ENCODE results near the gene BANP. TPM values are rescaled to one million over a fixed set of nuclear protein-coding genes. Genes with fewer than 3 reads are reported as not detected.
A peak's percentile ranks its signal among the peaks of the same experiment; 100 is the strongest.
"Not testable (repeated sequence)": the region's sequence is repeated elsewhere in the genome, so short reads cannot be mapped to it uniquely, and the experiment has no call there.

Gene BANP
- polyA plus RNA-seq, 6 donors from 2014 or later = 24.3 to 40.1 (median 28.5) TPM

- peaks cover 9 to 16% (median 12%) of the 10 kb centered on the region in 3 donors for H3K4me1 Mint-ChIP-seq
- ATAC-seq (ENCODE audit: low read depth in 2 of 2) (no peak), DNase-seq (no peak)
- H3K36me3 Mint-ChIP-seq = peaks cover 7 to 11% of the 10 kb centered on the region in 2 donors
- H3K9me3 Mint-ChIP-seq = no peaks in the 10 kb centered on the region
- H3K4me3 Mint-ChIP-seq = no peak overlapping the region
- H3K27me3 Mint-ChIP-seq = no peaks in the 10 kb centered on the region
- H3K27ac Mint-ChIP-seq = peak overlapping the region in 1 of 6 donors; percentile 93
Observed at GRCh38 chr16:88013766-88014251, 62.6 kb downstream of the BANP start.

GRCh38 chr16:88014252-88014781 is 63.1 kb downstream of the BANP start:
- H3K4me3 Mint-ChIP-seq = no peak overlapping the region
- DNase-seq (no peak), ATAC-seq (ENCODE audit: low read depth in 2 of 2) (no peak)
- no peaks in the 10 kb centered on the region for H3K27me3 Mint-ChIP-seq
- H3K27ac Mint-ChIP-seq = no peak overlapping the region
- no peaks in the 10 kb centered on the region for H3K9me3 Mint-ChIP-seq
- peaks cover 7 to 8% of the 10 kb centered on the region in 2 donors for H3K36me3 Mint-ChIP-seq
- H3K4me1 Mint-ChIP-seq = peaks cover 5 to 12% (median 7%) of the 10 kb centered on the region in 3 donors

- no peak overlapping the region for H3K4me3 Mint-ChIP-seq
- peaks cover 8 to 9% of the 10 kb centered on the region in 2 donors for H3K36me3 Mint-ChIP-seq
- H3K27ac Mint-ChIP-seq = peak overlapping the region in 4 of 6 donors; percentile 74 to 97 (median 78)
- no peak for DNase-seq
- ATAC-seq (ENCODE audit: low read depth in 2 of 2) = no peak
- no peaks in the 10 kb centered on the region for H3K9me3 Mint-ChIP-seq
- peaks cover 5 to 14% (median 5%) of the 10 kb centered on the region in 3 donors for H3K4me1 Mint-ChIP-seq
- H3K27me3 Mint-ChIP-seq = no peaks in the 10 kb centered on the region
Observed at GRCh38 chr16:88014954-88015805, 63.9 kb downstream of the BANP start.

- peaks cover 4 to 17% (median 5%) of the 10 kb centered on the region in 3 donors for H3K4me1 Mint-ChIP-seq
- H3K27ac Mint-ChIP-seq = peak overlapping the region in 1 of 6 donors; percentile 75
- no peaks in the 10 kb centered on the region for H3K27me3 Mint-ChIP-seq
- peaks cover 6 to 10% of the 10 kb centered on the region in 2 donors for H3K36me3 Mint-ChIP-seq
- H3K9me3 Mint-ChIP-seq = no peaks in the 10 kb centered on the region
- H3K4me3 Mint-ChIP-seq = no peak overlapping the region
- DNase-seq = no peak
- no peak for ATAC-seq (ENCODE audit: low read depth in 2 of 2)
Observed at GRCh38 chr16:88015806-88016140, 64.5 kb downstream of the BANP start.

GRCh38 chr16:88016386-88016785 is 65.2 kb downstream of the BANP start:
- not testable (repeated sequence) for H3K9me3 Mint-ChIP-seq; H3K36me3 Mint-ChIP-seq; ATAC-seq (ENCODE audit: low read depth in 2 of 2)

GRCh38 chr16:88016964-88017363 is 65.7 kb downstream of the BANP start:
- Mint-ChIP-seq H3K9me3 (no peaks in the 10 kb centered on the region), H3K27me3 (no peaks in the 10 kb centered on the region), H3K27ac (no peak overlapping the region), H3K4me1 (peaks cover 0 to 17% (median 5%) of the 10 kb centered on the region in 3 donors), H3K4me3 (no peak overlapping the region), H3K36me3 (peaks cover 0 to 6% of the 10 kb centered on the region in 2 donors)
- DNase-seq (no peak), ATAC-seq (ENCODE audit: low read depth in 2 of 2) (no peak)

More at GRCh38 chr16:88016386-88016785, 65.2 kb downstream of the BANP start:
- H3K27ac Mint-ChIP-seq = peak overlapping the region in 1 of 6 donors; percentile 28
- H3K4me3 Mint-ChIP-seq = peak overlapping the region in 1 of 8 donors; percentile 9
- H3K27me3 Mint-ChIP-seq, DNase-seq: not testable (repeated sequence)
- peaks cover 0 to 17% (median 5%) of the 10 kb centered on the region in 3 donors for H3K4me1 Mint-ChIP-seq

- no peaks in the 10 kb centered on the region for H3K9me3 Mint-ChIP-seq
- DNase-seq = no peak
- peak overlapping the region in 1 of 6 donors; percentile 36 for H3K27ac Mint-ChIP-seq
- H3K4me1 Mint-ChIP-seq = peaks cover under 1 to 17% (median 5%) of the 10 kb centered on the region in 3 donors
- H3K27me3 Mint-ChIP-seq = no peaks in the 10 kb centered on the region
- no peak overlapping the region for H3K4me3 Mint-ChIP-seq
- no peak for ATAC-seq (ENCODE audit: low read depth in 2 of 2)
- peaks cover 0 to 8% of the 10 kb centered on the region in 2 donors for H3K36me3 Mint-ChIP-seq
Observed at GRCh38 chr16:88017587-88018101, 66.4 kb downstream of the BANP start.

GRCh38 chr16:88018382-88018781 is 67.1 kb downstream of the BANP start:
- ATAC-seq (ENCODE audit: low read depth in 2 of 2); H3K4me3 Mint-ChIP-seq; H3K27me3 Mint-ChIP-seq; H3K9me3 Mint-ChIP-seq; H3K27ac Mint-ChIP-seq; DNase-seq: not testable (repeated sequence)
- peaks cover 0 to 13% of the 10 kb centered on the region in 2 donors for H3K36me3 Mint-ChIP-seq
- H3K4me1 Mint-ChIP-seq = peaks cover 5 to 17% (median 7%) of the 10 kb centered on the region in 3 donors

GRCh38 chr16:88019041-88019820 is 68.0 kb downstream of the BANP start:
- peaks cover 5 to 11% (median 7%) of the 10 kb centered on the region in 3 donors for H3K4me1 Mint-ChIP-seq
- DNase-seq; H3K27me3 Mint-ChIP-seq; ATAC-seq (ENCODE audit: low read depth in 2 of 2); H3K9me3 Mint-ChIP-seq; H3K4me3 Mint-ChIP-seq: not testable (repeated sequence)
- peak overlapping the region in 2 of 6 donors; percentile 7 to 53 for H3K27ac Mint-ChIP-seq
- peaks cover 0 to 13% of the 10 kb centered on the region in 2 donors for H3K36me3 Mint-ChIP-seq

GRCh38 chr16:88019821-88020515 is 68.7 kb downstream of the BANP start:
- H3K36me3 Mint-ChIP-seq = peaks cover 0 to 13% of the 10 kb centered on the region in 2 donors
- peak overlapping the region in 4 of 6 donors; percentile 4 to 86 (median 72) for H3K27ac Mint-ChIP-seq
- DNase-seq = no peak
- no peak overlapping the region for H3K4me3 Mint-ChIP-seq
- H3K27me3 Mint-ChIP-seq = no peaks in the 10 kb centered on the region
- ATAC-seq (ENCODE audit: low read depth in 2 of 2) = no peak
- peaks cover 7 to 10% (median 10%) of the 10 kb centered on the region in 3 donors for H3K4me1 Mint-ChIP-seq
- no peaks in the 10 kb centered on the region for H3K9me3 Mint-ChIP-seq

- no peaks in the 10 kb centered on the region for H3K9me3 Mint-ChIP-seq
- ATAC-seq (ENCODE audit: low read depth in 2 of 2) (no peak), DNase-seq (no peak)
- H3K36me3 Mint-ChIP-seq = peaks cover 0 to 13% of the 10 kb centered on the region in 2 donors
- H3K27me3 Mint-ChIP-seq = no peaks in the 10 kb centered on the region
- no peak overlapping the region for H3K4me3 Mint-ChIP-seq
- peaks cover 5 to 11% (median 7%) of the 10 kb centered on the region in 3 donors for H3K4me1 Mint-ChIP-seq
- H3K27ac Mint-ChIP-seq = peak overlapping the region in 4 of 6 donors; percentile 69 to 86 (median 80)
Observed at GRCh38 chr16:88020516-88020885, 69.3 kb downstream of the BANP start.

GRCh38 chr16:88021041-88021970 is 70.1 kb downstream of the BANP start:
- H3K4me3 Mint-ChIP-seq; ATAC-seq (ENCODE audit: low read depth in 2 of 2); H3K27ac Mint-ChIP-seq; H3K27me3 Mint-ChIP-seq; H3K9me3 Mint-ChIP-seq; DNase-seq: not testable (repeated sequence)
- Mint-ChIP-seq H3K36me3 (peaks cover 2 to 16% of the 10 kb centered on the region in 2 donors), H3K4me1 (peaks cover 6 to 11% (median 8%) of the 10 kb centered on the region in 3 donors)
